GM21381 (cell line): ENCODE results near the gene WDR90.
"Not testable (repeated sequence)": the region's sequence is repeated elsewhere in the genome, so short reads cannot be mapped to it uniquely, and the experiment has no call there.

Source experiments
- ATAC-seq: cut with Tn5 transposase; IDR thresholded peaks from one replicate; pipeline ENCODE4 v1.9.1; 2021; ENCODE audit warnings: mild to moderate bottlenecking, moderate library complexity; ENCODE audit not compliant: unreplicated experiment

Gene WDR90

DNA sequence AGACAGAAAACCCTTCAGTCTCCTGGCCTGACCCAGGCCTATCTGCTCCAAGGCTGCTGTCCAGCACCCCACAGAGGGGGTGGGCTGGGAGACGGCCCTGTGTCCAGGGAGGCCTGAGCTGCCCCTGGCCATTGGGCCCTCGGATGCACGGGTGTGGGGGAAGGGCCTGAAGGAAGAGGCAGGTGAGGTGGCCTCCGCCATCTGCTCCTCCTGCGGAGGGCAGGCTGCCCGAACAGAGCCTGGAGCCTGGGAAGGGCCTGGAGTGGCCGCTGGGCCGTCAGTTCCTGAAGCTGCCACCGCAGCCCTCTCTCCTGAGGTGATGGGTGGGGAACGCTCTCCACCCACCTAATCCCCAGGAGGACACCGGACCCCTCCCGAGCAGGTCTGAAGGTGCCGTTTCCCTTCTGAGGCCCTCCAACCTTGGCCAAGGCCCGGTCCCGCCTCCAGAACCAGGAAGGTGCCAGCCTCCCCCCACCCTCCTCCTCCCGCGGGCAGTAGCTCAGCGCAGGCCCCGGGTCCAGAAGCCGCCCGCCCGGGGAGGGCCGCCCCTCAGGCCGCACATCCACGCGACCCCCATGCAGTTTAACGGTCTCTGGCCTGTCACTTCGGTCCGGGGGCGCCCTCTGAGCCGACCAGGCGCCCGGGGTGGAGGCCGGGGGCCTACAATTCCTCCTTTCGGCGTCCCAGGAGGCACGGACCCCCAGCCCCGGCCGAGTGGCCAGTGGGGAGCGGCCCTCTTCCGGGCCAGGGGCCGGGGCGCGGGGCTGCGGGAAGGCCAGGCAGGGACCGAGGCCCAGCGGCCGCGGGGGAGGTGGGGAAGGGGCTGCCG, 55.6 kb downstream of the WDR90 start:
- ATAC-seq: no peak

DNA sequence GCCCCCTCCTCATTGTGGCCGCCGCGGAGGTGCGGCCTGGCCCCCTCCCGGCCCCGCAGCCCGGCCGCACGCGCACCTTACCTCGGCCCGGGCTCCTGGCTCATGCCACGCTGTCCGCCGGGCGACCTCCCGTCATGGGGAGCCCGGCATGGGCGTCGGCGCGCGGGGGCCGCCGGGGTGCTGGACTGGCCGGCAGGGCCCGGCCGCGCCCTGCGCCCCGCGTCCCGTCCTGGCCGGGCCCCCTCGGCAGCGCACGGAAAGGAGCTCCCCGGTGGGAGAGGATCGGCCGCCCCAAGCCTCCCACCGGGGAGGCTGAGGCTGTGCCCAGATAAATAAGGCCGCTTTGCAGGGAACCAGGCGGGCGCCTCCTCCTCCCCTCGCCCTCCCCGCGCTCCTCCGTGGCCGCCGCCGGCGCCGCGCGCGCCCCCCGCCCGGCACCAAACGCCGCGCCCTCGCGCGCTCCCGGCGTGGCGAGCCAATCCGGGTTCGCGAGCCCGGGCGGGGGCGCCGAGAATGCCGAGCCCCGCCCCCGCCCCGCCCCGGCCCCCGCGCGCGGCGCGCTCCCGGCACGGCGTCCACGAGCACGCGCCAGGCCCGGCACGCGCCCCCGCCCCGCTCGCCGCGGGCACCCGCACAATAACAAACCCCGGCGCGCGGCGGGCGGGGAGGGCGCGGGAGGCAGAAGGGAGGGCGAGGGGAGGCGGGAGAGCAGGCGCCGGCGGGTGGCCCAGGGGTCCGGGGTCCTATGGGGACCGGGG, 56.4 kb downstream of the WDR90 start, which contains the start of gene FBXL16:
FBXL16 (minus strand) TSS at position 371 of the 758 bp plus-strand sequence. CDS start 8,396 bp downstream, outside the sequence.
- ATAC-seq: no peak

DNA sequence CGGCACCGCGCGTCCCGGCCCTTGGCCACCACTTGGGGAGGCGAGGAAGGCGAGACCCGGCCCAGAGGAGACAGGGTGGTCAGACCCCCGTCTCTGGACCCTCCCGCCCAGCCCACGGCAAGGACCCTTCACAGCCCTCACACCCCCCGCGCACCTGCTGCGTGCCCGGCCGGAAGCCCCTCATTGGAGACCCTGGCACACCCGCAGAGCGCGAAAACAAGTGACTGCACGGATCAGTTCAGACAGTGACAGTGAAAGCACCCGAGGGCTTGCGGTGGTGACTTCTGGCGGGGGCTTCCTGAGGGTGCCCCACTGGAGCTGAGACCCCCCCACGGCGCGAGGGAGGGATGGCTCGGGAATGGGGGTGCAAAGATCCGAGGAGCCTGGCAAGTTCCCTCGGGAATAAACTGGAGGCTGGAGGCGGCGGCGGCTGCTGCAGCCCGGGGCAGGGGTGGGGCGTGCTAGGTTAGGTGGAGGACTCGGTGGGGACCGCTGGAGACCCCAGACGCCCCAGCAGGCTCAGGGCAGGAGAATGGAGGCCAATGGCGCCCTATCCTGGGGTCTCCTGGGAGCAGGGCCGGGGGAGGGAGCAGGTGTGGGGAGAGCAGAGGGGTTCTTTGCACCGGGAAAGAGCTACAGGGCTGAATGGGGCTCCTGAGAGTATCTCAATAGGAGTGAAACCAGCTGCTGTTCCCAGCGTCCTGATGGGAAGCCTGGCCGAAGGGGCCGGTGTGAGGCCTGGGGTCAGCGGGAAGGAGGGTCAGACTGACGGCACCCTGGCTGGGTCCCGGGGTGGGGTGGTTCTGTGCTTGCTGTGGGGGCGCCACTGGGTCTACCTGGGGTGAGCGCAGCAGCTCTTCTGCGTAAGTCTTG, 57.3 kb downstream of the WDR90 start:
- no peak for ATAC-seq

DNA sequence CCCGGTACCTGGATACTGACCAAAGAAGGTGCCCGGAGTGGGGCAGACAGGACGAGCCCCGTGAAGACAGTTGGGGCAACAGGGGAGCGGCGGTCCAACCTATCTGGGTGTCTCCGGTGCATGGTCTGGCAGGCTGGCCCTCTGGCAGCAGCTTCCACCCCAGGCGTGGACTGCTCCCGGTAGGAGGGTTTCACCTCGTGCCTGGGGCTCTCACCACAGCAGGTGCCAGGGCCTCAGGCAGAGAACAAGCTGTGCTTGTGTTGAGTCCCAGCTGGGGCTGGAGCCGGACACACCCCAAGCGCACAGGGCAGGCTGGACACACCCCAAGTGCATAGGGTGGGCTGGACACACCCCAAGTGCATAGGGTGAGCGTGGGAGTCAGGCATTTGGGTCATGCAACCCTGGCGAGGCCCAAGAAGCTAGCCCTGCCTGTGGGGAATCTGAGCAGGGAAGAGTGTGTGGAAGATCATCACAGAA, 57.9 kb downstream of the WDR90 start:
- no peak for ATAC-seq

DNA sequence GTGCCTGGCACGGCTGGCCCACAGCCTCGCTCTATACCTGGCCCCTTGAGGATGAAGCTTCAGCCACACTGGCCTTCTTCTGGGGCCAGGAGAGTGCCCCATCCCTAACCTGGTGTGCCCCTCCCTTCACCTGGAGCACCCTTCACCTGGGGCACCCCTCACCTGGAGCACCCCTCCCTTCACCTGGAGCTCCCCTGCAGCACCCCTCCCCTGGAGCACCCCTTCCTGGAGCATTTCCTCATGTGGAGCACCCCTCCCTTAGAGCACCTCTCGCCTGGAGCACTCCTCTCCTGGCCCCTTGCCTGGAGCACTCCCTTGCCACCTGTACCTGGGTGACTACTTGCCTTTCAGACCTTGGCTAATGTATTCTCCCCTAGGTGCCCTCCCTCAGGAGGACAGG, 58.9 kb downstream of the WDR90 start:
- ATAC-seq: no peak

DNA sequence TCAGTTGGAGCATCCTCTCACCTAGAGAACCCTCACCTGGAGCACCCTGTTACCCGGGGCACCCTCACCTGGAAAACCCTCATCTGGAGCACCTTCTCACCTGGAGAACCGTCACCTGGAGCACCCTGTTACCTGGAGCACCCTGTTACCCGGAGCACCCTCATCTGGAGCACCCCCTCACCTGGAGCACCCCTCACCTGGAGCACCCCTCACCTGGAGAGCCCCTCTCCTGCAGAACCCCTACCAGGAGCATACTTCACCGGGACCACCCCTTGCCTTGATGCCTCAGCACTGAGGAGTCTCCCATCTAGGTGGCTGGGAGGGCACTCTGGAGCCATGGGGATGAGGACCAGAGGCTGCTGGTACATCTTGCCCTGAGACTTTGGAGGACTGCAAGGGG, 59.8 kb downstream of the WDR90 start:
- no peak for ATAC-seq

DNA sequence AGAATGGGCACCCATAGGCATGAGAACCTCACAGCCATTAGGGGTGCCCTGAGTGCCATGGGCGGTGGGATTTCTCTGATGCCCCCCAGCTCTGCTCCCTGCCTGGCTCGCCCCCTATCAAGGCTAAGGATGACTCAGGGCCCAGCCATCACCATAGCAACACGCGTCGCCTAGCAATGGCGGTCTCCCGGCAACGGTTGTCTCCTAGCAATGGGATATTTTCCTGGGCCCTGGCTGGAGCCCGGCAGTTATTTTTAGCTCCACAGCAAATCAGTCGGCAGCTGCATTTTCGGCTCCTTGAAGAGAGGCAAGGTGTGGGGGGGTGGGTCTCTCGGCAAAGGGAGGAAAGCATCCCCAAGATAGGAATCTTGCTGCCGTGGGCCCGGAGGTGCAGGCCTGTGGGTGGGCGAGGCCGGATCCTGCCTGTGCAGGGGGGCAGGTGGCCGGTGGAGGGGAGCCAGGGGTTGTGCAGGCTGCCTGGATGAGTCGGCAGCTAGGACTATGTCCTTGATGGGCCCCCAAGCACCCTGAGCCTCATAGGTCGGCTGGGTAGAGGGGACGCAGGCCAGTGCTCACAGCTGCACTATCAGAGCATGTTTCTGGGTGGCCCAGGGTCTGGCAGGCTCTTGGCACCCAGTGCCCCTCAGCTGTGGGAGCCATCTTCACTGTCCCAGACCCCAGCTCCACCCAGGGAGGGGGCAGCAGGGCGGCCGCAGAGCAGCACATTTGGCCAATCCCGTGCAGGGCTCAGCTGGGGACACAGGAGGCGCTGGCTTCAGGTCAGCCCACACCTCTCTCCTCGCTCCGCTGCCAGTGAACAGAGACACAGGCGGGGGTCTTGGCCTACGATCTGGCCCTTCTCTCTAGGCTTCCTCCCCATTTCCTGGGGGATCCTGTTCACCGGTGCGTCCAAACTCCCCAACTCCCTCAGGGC, 60.7 kb downstream of the WDR90 start:
- no peak for ATAC-seq

DNA sequence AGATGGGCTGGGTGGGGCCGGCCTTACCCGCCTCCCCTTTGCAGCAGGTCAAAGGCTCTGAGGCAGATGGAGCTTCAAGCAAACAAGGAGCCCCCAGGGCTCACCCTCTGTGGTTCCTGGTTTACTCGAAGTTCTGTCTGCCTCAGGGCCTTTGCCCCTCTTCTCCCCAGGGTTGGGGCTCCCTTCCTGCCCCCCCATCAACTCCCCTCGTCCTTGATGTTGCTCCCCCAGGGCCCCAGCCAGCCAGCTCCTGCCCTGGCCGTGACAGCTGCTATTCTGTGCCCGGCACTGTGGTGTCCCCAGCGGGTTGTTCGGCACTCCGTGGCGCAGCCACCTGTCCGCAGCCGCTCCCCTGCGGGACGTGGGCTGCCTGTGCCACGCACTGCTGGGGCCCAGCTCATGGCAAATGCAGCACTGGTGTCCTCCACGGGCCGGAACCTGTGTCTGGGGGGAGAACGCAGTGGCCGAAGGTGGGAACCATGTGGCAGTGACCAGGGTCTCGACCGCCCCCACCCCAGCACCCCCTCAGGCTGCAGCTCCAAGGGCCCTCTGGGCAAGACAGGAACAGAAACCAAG, 61.4 kb downstream of the WDR90 start:
- no peak for ATAC-seq

DNA sequence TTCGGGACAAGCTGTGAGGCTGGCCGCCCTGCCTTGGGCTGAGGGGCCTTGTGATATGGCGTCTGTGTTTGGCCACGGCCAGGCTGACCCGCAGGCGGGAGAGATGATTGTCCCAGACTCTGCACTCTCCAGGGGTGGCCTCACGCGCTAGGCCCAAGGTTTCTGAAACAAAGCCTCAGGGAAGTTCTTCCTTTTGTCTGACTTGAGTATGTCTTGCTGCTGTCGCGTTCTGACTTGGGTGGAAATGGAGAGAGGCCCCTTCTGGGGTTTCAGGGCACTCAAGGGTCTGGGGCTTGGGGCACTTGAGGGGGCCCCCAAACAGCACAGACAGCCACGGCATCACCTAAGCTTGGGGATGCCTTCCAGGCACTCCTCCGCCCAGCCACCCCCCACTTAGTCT, 61.9 kb downstream of the WDR90 start:
- no peak for ATAC-seq

DNA sequence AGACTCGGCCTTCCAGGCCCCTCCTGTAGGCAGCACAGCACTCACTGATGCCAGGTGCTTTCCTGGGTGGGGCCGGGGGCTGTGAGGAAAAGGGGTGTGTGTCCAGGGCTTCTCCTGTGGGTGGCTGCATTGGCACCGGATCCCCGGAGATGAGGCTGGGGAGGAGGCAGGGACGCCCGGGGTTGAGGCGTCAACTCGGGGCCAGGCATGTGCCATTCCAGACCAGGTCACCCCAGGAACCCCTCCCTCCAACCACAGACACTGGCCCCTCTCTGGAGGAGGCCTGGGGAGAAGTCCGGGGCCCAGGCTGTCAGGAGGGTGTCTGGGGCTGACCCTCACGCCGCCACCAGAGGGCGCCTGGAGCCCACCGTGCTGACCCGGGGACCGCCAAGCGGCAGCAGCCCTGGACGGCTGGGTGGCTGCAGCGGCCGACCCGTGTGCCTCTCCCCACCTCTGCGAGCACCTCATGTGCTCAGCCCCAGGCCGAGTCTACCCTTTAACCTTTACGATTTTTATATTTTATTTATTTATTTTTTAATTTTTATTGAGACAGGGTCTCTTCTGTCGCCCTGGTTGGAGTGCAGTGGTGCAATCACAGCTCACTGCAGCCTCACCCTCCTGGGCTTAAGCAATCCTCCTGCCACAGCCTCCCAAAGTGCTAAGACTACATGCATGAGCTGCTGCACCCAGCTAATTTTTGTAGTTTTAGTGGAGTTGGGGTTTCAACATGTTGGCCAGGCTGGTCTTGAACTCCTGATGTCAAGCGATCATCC, 62.6 kb downstream of the WDR90 start:
- no peak for ATAC-seq

DNA sequence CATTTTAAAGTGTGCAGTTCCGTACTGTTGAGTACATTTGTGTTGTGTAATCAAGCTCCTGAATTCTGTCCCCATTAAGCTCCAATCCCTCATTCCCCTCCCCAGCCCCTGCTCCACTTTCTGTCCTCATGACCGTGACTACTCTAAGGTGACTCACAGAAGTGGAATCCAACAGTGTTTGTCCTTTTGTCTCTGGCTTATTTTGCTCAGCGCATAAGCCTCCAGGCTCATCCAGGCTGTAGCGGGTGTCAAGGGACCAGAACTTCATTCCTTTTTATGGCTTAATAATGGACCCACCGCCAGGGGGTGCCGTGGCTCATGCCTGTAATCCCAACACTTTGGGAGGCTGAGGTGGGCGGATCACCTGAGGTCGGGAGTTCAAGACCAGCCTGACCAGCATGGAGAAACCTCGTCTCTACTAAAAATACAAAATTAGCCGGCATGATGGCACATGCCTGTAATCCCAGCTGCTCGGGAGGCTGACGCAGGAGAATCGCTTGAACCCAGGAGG, 63.6 kb downstream of the WDR90 start:
- ATAC-seq: not testable (repeated sequence)

DNA sequence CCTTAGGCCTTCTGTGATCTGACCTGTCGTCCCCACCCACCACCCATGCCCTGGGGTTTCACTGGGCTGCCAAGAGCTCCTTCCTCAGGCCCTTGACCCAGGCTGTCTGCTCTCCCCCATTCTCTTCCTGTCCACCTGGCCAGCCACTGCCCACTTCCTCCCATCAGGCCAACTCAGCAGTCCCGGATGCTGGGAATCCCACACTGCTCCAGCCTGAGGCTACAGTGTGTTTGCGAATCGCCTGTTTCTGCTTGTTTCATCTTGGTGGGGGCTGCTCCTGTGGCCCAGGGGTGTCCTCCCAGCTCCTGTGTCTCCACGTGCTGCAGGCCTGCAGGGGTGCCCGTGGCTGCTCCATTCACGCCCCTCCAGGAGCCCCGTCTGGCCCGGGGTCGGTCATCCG, 64.9 kb downstream of the WDR90 start:
- ATAC-seq: no peak

DNA sequence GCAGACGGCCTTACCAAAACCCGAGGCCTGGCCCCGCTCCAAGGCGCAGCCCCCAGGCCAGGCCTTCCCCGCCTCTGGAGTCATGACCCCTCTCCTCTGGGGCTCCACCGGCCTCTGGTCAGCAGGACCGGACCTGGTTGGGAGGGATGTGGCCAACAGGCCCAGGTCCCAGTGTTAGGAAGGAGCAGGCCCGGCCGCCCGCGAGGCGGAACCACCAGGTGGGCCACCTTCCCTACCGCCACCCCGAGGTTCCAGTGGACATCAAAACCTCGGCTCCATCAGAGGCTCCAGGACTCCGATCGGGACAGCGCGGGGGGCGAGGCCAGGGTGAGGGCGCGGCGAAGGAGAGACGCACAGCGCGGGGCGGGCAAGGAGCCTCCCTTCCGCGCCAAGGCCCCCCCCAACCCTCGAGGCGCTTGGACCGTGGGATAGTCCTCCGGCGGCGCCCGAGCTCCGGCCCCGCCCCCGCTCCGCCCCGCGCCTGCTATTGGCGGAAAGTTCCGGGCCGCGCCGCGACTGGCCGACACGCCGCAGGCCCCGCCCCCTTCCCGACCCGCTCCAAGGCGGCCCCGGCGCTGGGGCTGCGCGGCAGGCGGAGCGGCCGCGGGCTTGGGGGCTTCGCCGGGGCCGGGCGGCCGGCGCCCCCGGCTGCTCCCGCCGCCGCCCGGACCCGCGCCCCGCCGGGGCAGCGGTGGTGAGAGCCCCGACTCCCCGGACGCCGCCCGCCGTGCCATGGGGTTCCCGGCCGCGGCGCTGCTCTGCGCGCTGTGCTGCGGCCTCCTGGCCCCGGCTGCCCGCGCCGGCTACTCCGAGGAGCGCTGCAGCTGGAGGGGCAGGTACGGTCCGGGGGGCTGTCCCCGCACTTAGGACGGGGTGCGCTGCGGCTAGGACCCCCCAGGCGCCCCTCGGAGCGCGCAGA, 65.7 kb downstream of the WDR90 start, which contains the start of gene METRN:
METRN (plus strand) TSS at position 561 of the 919 bp plus-strand sequence; CDS start at position 733, 172 bp downstream.
- peak; percentile 72 for ATAC-seq

DNA sequence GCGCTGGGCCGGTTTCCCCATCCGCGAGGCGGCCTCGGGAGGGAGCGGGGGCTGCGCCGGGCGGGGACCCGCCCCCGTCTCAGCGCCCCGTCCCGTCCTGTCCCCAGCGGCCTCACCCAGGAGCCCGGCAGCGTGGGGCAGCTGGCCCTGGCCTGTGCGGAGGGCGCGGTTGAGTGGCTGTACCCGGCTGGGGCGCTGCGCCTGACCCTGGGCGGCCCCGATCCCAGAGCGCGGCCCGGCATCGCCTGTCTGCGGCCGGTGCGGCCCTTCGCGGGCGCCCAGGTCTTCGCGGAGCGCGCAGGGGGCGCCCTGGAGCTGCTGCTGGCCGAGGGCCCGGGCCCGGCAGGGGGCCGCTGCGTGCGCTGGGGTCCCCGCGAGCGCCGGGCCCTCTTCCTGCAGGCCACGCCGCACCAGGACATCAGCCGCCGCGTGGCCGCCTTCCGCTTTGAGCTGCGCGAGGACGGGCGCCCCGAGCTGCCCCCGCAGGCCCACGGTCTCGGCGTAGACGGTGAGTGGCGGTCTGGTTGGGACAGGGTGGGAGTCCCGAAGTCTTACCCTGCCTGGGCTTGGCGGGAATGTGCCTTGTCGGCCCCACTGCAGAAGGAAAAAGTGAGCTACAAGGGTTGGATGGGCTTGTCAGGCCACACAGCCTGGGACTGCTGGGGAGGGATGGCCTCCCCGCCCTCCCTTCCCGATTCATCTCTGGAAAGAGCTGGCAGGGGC, 66.5 kb downstream of the WDR90 start:
- ATAC-seq: peak; percentile 12

DNA sequence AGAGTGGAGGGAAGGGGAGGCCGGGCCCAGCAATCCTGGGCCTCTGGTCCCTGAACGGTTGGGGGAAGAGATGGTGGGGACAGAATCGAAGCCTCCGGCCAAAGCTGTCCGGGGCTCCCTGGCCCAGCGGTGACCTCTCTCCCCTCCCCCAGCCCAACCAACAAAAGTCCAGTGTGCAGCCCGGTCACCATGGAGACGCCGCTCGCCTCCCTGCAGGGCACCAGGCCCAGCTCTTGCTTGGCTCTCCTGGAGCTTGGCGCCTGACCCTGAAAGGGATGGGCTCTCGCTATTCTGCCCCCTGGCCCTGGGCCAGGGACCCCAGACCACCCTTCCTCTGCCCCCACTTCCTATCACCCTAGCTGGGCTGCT, 67.0 kb downstream of the WDR90 start:
- no peak for ATAC-seq

DNA sequence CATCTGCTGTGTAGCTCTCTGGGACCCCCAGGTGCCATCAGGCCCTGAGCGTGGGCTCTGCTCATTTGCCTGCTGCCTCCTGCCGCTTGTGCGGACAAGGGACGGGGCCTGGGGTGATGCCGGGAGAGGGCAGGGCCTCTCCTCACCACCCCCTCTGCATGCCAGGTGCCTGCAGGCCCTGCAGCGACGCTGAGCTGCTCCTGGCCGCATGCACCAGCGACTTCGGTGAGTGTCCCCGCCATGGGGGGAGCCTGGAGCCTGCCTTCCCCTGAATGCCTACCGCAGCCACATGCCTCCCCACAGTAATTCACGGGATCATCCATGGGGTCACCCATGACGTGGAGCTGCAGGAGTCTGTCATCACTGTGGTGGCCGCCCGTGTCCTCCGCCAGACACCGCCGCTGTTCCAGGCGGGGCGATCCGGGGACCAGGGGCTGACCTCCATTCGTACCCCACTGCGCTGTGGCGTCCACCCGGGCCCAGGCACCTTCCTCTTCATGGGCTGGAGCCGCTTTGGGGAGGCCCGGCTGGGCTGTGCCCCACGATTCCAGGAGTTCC, 67.7 kb downstream of the WDR90 start:
- no peak for ATAC-seq
